Aorta (tissue), 5 donors: ENCODE results near the gene TUT4. TPM values are rescaled to one million over a fixed set of nuclear protein-coding genes. Genes with fewer than 3 reads are reported as not detected.
"Not testable (repeated sequence)": the region's sequence is repeated elsewhere in the genome, so short reads cannot be mapped to it uniquely, and the experiment has no call there.

Experiments
- ATAC-seq: fragments of 200-7000 bp; cut with Tn5 transposase; one replicate; pipeline ENCODE4 v1.9.1; 2022; ENCODE audit warnings: moderate library complexity; ENCODE audit not compliant: low FRiP score
- DNase-seq, 2 donors: peaks; one replicate each; pipeline ENCODE4 v3.0.0-alpha.2; 2020
- H3K27ac ChIP-seq, 2 donors: one replicate each; pipeline ENCODE4 v1.5.1; 2013; ENCODE audit warnings: low read length in 2 of 2, mild to moderate bottlenecking in 2 of 2, moderate library complexity in 2 of 2, control low read depth in 1 of 2, inconsistent platforms in 1 of 2, low read depth in 1 of 2
- H3K27me3 ChIP-seq, 2 donors: one replicate each; pipeline ENCODE4 v1.6.1; 2013; ENCODE audit warnings: control low read depth in 1 of 2, low read length in 1 of 2, mild to moderate bottlenecking in 1 of 2, moderate library complexity in 1 of 2; ENCODE audit not compliant: insufficient read depth in 2 of 2, control insufficient read depth in 1 of 2
- H3K36me3 ChIP-seq, 2 donors: one replicate each; pipeline ENCODE4 v1.6.1; 2013; ENCODE audit warnings: control low read depth in 1 of 2, low read length in 1 of 2, mild to moderate bottlenecking in 1 of 2; ENCODE audit not compliant: insufficient read depth in 2 of 2, control insufficient read depth in 1 of 2
- H3K4me1 ChIP-seq, 2 donors: one replicate each; pipeline ENCODE4 v1.6.1; 2013; ENCODE audit warnings: low read length in 2 of 2, control low read depth in 1 of 2, mild to moderate bottlenecking in 1 of 2, moderate library complexity in 1 of 2; ENCODE audit not compliant: insufficient read depth in 2 of 2, control insufficient read depth in 1 of 2
- H3K4me3 ChIP-seq, 2 donors: one replicate each; pipeline ENCODE4 v1.5.1; 2013; ENCODE audit warnings: low read length in 2 of 2, control low read depth in 1 of 2, mild to moderate bottlenecking in 1 of 2
- H3K9me3 ChIP-seq: one replicate; pipeline ENCODE4 v1.6.1; 2013; ENCODE audit warnings: mild to moderate bottlenecking, low read length; ENCODE audit not compliant: control insufficient read depth
- WGBS, 2 donors: extraction: QIAGEN DNeasy Blood & Tissue Kit; methylation state at CpG; one replicate each; pipeline ENCODE4 v1.1.7; 2013; 5-methylcytosine and 5-hydroxymethylcytosine counted together
- intact Hi-C, 2 donors: fragments of 100-400 bp; cut with DNase I; formaldehyde crosslinking; loops; one replicate each; pipeline versions ENCODE4 v1.14.2 to v1.15.0; 2022
- polyA plus RNA-seq, 2 donors: library from polyadenylated mRNA; stranded (reverse); fragments of 200-250 nt; gene quantifications; one replicate each; pipeline ENCODE4 v1.2.3, GENCODE V29; 2013
- total RNA-seq, 2 donors: library from RNA; stranded (reverse); fragmentation: NEBNext Ultra II Directional; extraction: Animal tissue kit (Norgen Biotek cat#: 25700); gene quantifications; one replicate each; pipeline ENCODE4 v1.2.1, GENCODE V29; 2021
- donor health status: healthy with polysubstance abuse.
- donor health status: Bipolar disorder and iron deficiency.
- donor health status: DM: no; HTN: no; CAD: no.
- donor health status: DM: no; HTN: no; CAD: no.
- donor health status: DM: yes; HTN: yes; CAD: no.

Gene TUT4
- total and polyA plus RNA-seq, 4 donors: 6.3 to 71.5 (median 35.3) TPM

DNA sequence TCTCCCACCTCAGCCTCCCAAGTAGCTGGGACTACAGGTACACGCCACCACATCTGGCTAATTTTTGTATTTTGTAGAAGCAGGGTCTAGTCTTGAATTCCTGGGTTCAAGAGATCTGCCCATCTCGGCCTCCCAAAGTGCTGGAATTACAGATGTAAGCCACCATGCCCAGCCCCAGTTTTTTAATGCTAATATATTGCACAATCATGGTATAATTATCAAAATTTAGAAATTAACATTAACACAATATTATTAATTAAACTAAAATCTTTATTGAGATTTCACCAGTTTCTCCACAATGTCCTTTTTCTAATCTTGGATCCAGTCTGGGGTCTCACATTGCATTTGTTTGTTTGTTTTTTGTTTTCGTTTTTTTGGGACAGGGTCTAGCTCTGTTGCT is 27.4 kb upstream of the TUT4 start:
- 83 to 85% methylated on average over 3 of the region's 3 CpGs for WGBS, 2 donors

DNA sequence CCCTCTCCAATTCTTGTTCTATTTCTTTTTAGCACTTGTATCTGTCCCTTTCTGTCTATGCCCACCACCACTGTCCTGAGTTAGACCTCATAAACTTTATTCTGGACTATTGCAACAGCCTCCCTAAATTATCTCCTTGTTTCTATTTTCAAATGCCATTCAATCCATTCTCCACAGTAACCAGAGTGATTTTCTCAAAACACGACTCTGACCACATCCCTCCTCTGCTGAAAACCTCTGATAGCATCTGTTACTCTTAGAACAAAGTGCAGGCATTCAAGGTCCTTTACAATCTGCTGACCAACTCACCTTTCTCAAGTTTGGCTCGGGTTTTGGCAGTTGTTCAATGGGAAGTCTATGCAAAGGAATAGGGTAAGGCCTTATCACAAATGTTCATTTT is 26.5 kb upstream of the TUT4 start:
- no peaks in the 10 kb centered on the region for H3K36me3 ChIP-seq
- no peaks in the 10 kb centered on the region for H3K9me3 ChIP-seq
- no peak overlapping the region for H3K4me3 ChIP-seq
- 42 to 51% methylated on average over 2 of the region's 2 CpGs for WGBS, 2 donors
- intact Hi-C loops: no loop called here
- no peaks in the 10 kb centered on the region for H3K4me1 ChIP-seq
- H3K27me3 ChIP-seq: peaks cover 0 to 1% of the 10 kb centered on the region in 2 donors
- ATAC-seq (no peak), DNase-seq (no peak)
- no peak overlapping the region for H3K27ac ChIP-seq

More for the DNA sequence above, 27.4 kb upstream of the TUT4 start:
- Histone ChIP-seq H3K9me3 (no peaks in the 10 kb centered on the region), H3K27ac (no peak overlapping the region), H3K4me3 (no peak overlapping the region), H3K27me3 (peaks cover 0 to 1% of the 10 kb centered on the region in 2 donors), H3K36me3 (no peaks in the 10 kb centered on the region), H3K4me1 (no peaks in the 10 kb centered on the region)
- DNase-seq: no peak
- intact Hi-C loops: no loop called here
- no peak for ATAC-seq

- H3K27me3 ChIP-seq, H3K9me3 ChIP-seq, H3K4me1 ChIP-seq, DNase-seq, intact Hi-C loops, H3K27ac ChIP-seq, ATAC-seq, H3K36me3 ChIP-seq, H3K4me3 ChIP-seq: not testable (repeated sequence)
- 91 to 95% methylated on average over 3 of the region's 3 CpGs for WGBS, 2 donors
Measured at GRCh38 chr1:52578066-52578465, 25.2 kb upstream of the TUT4 start.

- H3K27ac ChIP-seq: no peak overlapping the region
- no peaks in the 10 kb centered on the region for H3K36me3 ChIP-seq
- H3K4me1 ChIP-seq: no peaks in the 10 kb centered on the region
- ATAC-seq (no peak), DNase-seq (no peak)
- peaks cover 0 to 2% of the 10 kb centered on the region in 2 donors for H3K27me3 ChIP-seq
- H3K4me3 ChIP-seq: no peak overlapping the region
- intact Hi-C loops: no loop called here
- no peaks in the 10 kb centered on the region for H3K9me3 ChIP-seq
- 97 to 100% methylated on average over 1 of the region's 1 CpG for WGBS, 2 donors
Measured at GRCh38 chr1:52576074-52576473, 23.2 kb upstream of the TUT4 start.

- Histone ChIP-seq H3K4me1 (no peaks in the 10 kb centered on the region), H3K4me3 (no peak overlapping the region), H3K9me3 (no peaks in the 10 kb centered on the region), H3K27me3 (peaks cover 0 to 2% of the 10 kb centered on the region in 2 donors), H3K27ac (no peak overlapping the region), H3K36me3 (no peaks in the 10 kb centered on the region)
- no peak for ATAC-seq
- 76 to 78% methylated on average over 2 of the region's 2 CpGs for WGBS, 2 donors
- no peak for DNase-seq
- intact Hi-C loops: no loop called here
Measured at GRCh38 chr1:52574594-52574993, 21.7 kb upstream of the TUT4 start.

- WGBS, 2 donors: 92 to 95% methylated on average over 4 of the region's 4 CpGs
- no peak for DNase-seq
- Histone ChIP-seq H3K9me3 (no peaks in the 10 kb centered on the region), H3K27ac (no peak overlapping the region), H3K36me3 (no peaks in the 10 kb centered on the region), H3K4me1 (no peaks in the 10 kb centered on the region), H3K4me3 (no peak overlapping the region), H3K27me3 (peaks cover 0 to 2% of the 10 kb centered on the region in 2 donors)
- no peak for ATAC-seq
- intact Hi-C loops: no loop called here
Measured at GRCh38 chr1:52572387-52572786, 19.5 kb upstream of the TUT4 start.

DNA sequence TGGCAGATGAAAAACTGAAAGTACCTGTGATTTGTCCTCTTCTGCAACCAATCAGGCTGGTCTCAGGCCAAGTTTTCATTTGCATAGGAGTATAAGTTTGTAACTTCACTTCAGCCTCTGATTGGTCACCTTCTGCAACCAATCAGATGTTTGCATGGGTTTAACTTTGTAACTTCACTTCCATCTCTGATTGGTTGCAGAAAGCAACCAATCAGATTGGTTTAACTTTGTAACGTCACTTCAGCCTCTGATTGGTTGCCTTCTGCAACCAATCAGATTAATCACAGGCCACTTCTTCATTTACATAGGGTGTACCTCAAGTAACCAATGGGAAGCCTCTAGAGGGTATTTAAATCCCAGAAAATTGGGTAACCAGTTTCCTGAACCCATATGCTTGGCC is 18.9 kb upstream of the TUT4 start:
- ATAC-seq (no peak), DNase-seq (no peak)
- H3K4me3 ChIP-seq: no peak overlapping the region
- WGBS, 2 donors: 75 to 78% methylated on average over 1 of the region's 1 CpG
- intact Hi-C loops: no loop called here
- H3K27me3 ChIP-seq: peaks cover 0 to 2% of the 10 kb centered on the region in 2 donors
- no peaks in the 10 kb centered on the region for H3K4me1 ChIP-seq
- H3K27ac ChIP-seq: no peak overlapping the region
- H3K36me3 ChIP-seq: no peaks in the 10 kb centered on the region
- no peaks in the 10 kb centered on the region for H3K9me3 ChIP-seq

DNA sequence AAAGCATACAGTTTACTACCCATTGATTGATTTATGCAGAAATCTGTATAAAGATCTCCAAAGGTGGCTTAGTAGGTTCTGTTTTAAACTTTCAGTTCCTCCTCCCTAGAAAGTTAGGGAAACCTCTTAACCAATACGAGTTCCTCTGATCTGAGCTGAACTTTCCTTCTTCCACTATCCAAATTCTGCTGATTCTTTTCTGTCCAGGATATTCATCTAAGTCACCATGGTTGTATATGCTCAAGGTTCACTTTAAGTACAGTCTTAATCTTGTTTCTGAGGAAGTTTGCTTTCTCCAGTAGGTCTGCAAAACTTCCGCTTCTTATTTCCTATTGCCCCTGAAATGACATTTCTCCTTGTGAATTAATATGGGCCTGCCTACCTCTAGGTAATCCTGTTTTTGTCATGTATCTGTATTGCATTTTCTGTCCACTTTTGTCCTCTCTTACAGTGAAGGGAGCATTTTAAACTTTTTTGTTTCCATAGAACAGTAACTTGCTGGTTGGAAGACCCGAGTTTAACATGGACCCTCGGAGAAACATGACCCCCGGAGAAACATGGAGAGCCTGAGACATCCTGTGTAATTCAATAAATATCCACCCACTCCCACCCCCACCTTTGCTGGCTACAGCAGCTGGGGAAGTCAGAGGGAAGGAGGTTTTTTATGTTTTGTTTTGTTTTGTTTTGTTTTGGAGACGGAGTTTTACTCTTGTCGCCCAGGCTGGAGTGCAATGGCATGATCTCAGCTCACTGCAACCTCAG is 16.7 kb upstream of the TUT4 start:
- H3K4me3 ChIP-seq: no peak overlapping the region
- no peak for DNase-seq
- no peak overlapping the region for H3K27ac ChIP-seq
- H3K4me1 ChIP-seq: no peaks in the 10 kb centered on the region
- no peaks in the 10 kb centered on the region for H3K36me3 ChIP-seq
- intact Hi-C loops: no loop called here
- H3K9me3 ChIP-seq: peaks cover 1% of the 10 kb centered on the region
- no peak for ATAC-seq
- 53 to 58% methylated on average over 7 of the region's 7 CpGs for WGBS, 2 donors
- H3K27me3 ChIP-seq: peaks cover 0 to 2% of the 10 kb centered on the region in 2 donors

DNA sequence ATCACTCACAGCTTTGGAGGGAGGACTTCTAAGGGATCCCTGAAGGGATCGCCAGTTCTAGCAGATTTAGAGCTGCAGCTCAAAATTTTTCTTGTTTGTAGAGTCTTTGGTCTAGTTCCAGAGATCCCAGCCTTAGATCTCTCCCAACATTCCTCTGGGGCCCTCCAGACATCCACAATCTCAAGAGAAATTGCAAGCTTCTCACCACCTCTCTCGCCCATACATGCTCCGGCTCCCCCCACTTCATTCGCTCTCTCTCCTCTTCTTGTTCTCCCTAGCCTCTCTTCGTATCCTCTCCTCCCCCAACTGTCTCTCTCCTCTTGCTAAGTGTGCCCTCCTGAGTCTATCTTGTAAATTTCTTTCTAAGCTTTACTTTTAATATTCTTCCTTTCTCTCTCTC is 15.1 kb upstream of the TUT4 start:
- Histone ChIP-seq H3K9me3 (peaks cover 1% of the 10 kb centered on the region), H3K36me3 (no peaks in the 10 kb centered on the region), H3K27me3 (no peaks in the 10 kb centered on the region), H3K4me3 (no peak overlapping the region), H3K27ac (no peak overlapping the region), H3K4me1 (no peaks in the 10 kb centered on the region)
- intact Hi-C loops: no loop called here
- no peak for DNase-seq
- no peak for ATAC-seq
- WGBS, 2 donors: 16 to 18% methylated on average over 5 of the region's 5 CpGs
